ENCODE data around the gene SLCO4A1. TPM values are rescaled to one million over a fixed set of nuclear protein-coding genes. Genes with fewer than 3 reads are reported as not detected.

Gene SLCO4A1
- total and polyA plus RNA-seq, 9 of the 15 experiments (the other 6 are each of a cell fraction or from before 2014, with no cell fraction given), result 1.6 to 21.9 (median 12.8) TPM

- no peak for TF ChIP-seq CREM (IDR thresholded peaks at IDR 0.05; ENCODE audit: low read depth)
- no peak for TF ChIP-seq POLR2B (IDR thresholded peaks at IDR 0.05; ENCODE audit: low read depth, partially characterized antibody)
- TF ChIP-seq, protein P1, sequence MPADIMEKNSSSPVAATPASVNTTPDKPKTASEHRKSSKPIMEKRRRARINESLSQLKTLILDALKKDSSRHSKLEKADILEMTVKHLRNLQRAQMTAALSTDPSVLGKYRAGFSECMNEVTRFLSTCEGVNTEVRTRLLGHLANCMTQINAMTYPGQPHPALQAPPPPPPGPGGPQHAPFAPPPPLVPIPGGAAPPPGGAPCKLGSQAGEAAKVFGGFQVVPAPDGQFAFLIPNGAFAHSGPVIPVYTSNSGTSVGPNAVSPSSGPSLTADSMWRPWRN (IDR thresholded peaks at IDR 0.05; ENCODE audit: low read depth), result no peak
- TF ChIP-seq SMC3 (conservative IDR thresholded peaks at IDR 0.05; ENCODE audit: insufficient read depth, low read depth, low read length), result peak; percentile 88
- TF ChIP-seq, protein P2, sequence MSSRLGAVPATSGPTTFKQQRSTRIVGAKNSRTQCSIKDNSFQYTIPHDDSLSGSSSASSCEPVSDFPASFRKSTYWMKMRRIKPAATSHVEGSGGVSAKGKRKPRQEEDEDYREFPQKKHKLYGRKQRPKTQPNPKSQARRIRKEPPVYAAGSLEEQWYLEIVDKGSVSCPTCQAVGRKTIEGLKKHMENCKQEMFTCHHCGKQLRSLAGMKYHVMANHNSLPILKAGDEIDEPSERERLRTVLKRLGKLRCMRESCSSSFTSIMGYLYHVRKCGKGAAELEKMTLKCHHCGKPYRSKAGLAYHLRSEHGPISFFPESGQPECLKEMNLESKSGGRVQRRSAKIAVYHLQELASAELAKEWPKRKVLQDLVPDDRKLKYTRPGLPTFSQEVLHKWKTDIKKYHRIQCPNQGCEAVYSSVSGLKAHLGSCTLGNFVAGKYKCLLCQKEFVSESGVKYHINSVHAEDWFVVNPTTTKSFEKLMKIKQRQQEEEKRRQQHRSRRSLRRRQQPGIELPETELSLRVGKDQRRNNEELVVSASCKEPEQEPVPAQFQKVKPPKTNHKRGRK (tag; IDR thresholded peaks at IDR 0.05), result no peak
- peak; percentile 29; the same call in 1 of the 2 replicates for TF ChIP-seq XRCC5 (IDR thresholded peaks at IDR 0.05; ENCODE audit: low read depth, low read length)
- no peak for TF ChIP-seq CBX2 (IDR thresholded peaks at IDR 0.05; ENCODE audit: insufficient read depth, low read length, poor library complexity, severe bottlenecking)
- TF ChIP-seq BHLHE40 (IDR thresholded peaks at IDR 0.05; ENCODE audit: low read length), result 0 out of 2 replicates have a peak, but pooled peaks have one; percentile 23
- peak; percentile 89 to 95 for TF ChIP-seq RAD21 (CRISPR knock-in tag; conservative IDR thresholded peaks at IDR 0.05 in 1 of 2, IDR thresholded peaks at IDR 0.05 in 1 of 2)
- TF ChIP-seq, protein P3, sequence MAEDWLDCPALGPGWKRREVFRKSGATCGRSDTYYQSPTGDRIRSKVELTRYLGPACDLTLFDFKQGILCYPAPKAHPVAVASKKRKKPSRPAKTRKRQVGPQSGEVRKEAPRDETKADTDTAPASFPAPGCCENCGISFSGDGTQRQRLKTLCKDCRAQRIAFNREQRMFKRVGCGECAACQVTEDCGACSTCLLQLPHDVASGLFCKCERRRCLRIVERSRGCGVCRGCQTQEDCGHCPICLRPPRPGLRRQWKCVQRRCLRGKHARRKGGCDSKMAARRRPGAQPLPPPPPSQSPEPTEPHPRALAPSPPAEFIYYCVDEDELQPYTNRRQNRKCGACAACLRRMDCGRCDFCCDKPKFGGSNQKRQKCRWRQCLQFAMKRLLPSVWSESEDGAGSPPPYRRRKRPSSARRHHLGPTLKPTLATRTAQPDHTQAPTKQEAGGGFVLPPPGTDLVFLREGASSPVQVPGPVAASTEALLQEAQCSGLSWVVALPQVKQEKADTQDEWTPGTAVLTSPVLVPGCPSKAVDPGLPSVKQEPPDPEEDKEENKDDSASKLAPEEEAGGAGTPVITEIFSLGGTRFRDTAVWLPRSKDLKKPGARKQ (CRISPR knock-in tag; IDR thresholded peaks at IDR 0.05), result 0 out of 2 replicates have a peak, but pooled peaks have one; percentile 35
- TF ChIP-seq PTRF (tag; IDR thresholded peaks at IDR 0.05), result no peak
- no peak for TF ChIP-seq FOXM1 (IDR thresholded peaks at IDR 0.05; ENCODE audit: low read depth)
- TF ChIP-seq FOXM1 (CRISPR knock-in tag; IDR thresholded peaks at IDR 0.05; ENCODE audit: low read depth), result no peak
- TF ChIP-seq CC2D1A (IDR thresholded peaks at IDR 0.05), result peak; percentile 65; the same call in 1 of the 2 replicates
- peak; percentile 29; the same call in 1 of the 2 replicates for TF ChIP-seq MYC (IDR thresholded peaks at IDR 0.05; ENCODE audit: low read depth, low read length)
- TF ChIP-seq MYC (CRISPR knock-in tag; IDR thresholded peaks at IDR 0.05; ENCODE audit: borderline replicate concordance, low read depth), result no peak
- peak; percentile 68; the same call in 1 of the 2 replicates for TF ChIP-seq RB1 (IDR thresholded peaks at IDR 0.05; ENCODE audit: low read depth)
Observed at GRCh38 chr20:62668441-62669027, 26.2 kb downstream of the SLCO4A1 start (continued).

Measured in K562 (cell line).